Vagina (tissue), 2 donors: ENCODE results near the gene CDH13. TPM values are rescaled to one million over a fixed set of nuclear protein-coding genes. Genes with fewer than 3 reads are reported as not detected.

Experiments
- DNase-seq, 2 donors: peaks; one replicate each; pipeline ENCODE4 v3.0.0-alpha.2; 2017; ENCODE audit errors: extremely low spot score in 2 of 2
- H3K27ac ChIP-seq: fragments of 200-600 bp; sonication (generic); one replicate; pipeline ENCODE4 v1.5.1; 2019
- H3K27me3 ChIP-seq: fragments of 200-600 bp; sonication (generic); one replicate; pipeline ENCODE4 v1.5.1; 2019
- H3K36me3 ChIP-seq, 2 donors: fragments of 200-600 bp; sonication (generic); one replicate each; pipeline ENCODE4 v1.5.1; 2017 to 2019
- H3K4me1 ChIP-seq: fragments of 200-600 bp; sonication (generic); one replicate; pipeline ENCODE4 v1.5.1; 2019
- H3K4me3 ChIP-seq, 2 donors: fragments of 200-600 bp; sonication (generic); 1 replicate in 1 of 2; 2 replicates in 1 of 2; pipeline ENCODE4 v1.5.1; 2016 to 2019
- H3K9me3 ChIP-seq: fragments of 200-600 bp; sonication (generic); one replicate; pipeline ENCODE4 v1.5.1; 2019
- POLR2A ChIP-seq, 2 donors: fragments of 450-650 bp; IDR thresholded peaks; one replicate each; pipeline ENCODE4 v1.6.1; 2017; ENCODE audit warnings: antibody characterized with exemption in 2 of 2, mild to moderate bottlenecking in 2 of 2, moderate library complexity in 2 of 2
- POLR2AphosphoS5 ChIP-seq, 2 donors: sonication (generic); formaldehyde crosslinking; IDR thresholded peaks; one replicate each; pipeline ENCODE4 v1.9.0; 2017; ENCODE audit warnings: antibody characterized with exemption in 2 of 2, mild to moderate bottlenecking in 2 of 2, low read depth in 1 of 2; ENCODE audit not compliant: insufficient read depth in 1 of 2
- intact Hi-C: fragments of 100-400 bp; cut with DNase I; formaldehyde crosslinking; loops from one replicate; pipeline ENCODE4 v1.15.1; 2023
- total RNA-seq: library from RNA; depleted of rRNA; stranded (reverse); fragments of >200 nt; gene quantifications from one replicate; pipeline ENCODE4 v1.2.3, GENCODE V29; 2016
- TF ChIP-seq, protein P1 (sequence below), 3 experiments: fragments of 450-650 bp in 2 of 3; fragments of 200-600 bp in 1 of 3; sonication (generic) in 1 of 3; IDR thresholded peaks; one replicate each; pipeline ENCODE4 v1.5.1; 2017 to 2019; ENCODE audit warnings: antibody characterized with exemption in 3 of 3, mild to moderate bottlenecking in 2 of 3, moderate library complexity in 2 of 3

CDH13 gene
- total RNA-seq, 1 donor from 2014 or later, result 123 TPM

DNA sequence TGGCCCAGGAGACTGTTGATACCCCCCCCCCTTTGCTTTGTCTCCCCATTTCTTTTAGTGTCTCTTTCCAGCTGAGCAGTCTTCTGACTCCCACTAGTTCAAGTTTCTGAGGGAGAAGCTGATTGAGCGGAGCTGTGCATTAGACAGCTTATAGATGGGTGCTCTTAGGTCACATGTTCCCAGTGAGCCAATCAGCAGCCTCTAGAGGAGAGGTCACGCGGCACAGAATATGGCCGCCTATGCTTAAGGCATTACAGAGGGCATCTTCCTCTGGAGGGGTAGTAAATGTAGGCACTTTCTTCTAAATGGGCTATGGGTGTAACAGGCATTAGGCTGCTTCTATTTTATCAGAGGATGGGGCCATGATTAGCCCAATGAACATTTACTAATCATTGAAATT lies 131.6 kb downstream of the CDH13 start:
- H3K4me3 ChIP-seq, result no peak overlapping the region
- TF ChIP-seq, protein P1, sequence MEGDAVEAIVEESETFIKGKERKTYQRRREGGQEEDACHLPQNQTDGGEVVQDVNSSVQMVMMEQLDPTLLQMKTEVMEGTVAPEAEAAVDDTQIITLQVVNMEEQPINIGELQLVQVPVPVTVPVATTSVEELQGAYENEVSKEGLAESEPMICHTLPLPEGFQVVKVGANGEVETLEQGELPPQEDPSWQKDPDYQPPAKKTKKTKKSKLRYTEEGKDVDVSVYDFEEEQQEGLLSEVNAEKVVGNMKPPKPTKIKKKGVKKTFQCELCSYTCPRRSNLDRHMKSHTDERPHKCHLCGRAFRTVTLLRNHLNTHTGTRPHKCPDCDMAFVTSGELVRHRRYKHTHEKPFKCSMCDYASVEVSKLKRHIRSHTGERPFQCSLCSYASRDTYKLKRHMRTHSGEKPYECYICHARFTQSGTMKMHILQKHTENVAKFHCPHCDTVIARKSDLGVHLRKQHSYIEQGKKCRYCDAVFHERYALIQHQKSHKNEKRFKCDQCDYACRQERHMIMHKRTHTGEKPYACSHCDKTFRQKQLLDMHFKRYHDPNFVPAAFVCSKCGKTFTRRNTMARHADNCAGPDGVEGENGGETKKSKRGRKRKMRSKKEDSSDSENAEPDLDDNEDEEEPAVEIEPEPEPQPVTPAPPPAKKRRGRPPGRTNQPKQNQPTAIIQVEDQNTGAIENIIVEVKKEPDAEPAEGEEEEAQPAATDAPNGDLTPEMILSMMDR (IDR thresholded peaks at IDR 0.05), result no peak
- no peak for TF ChIP-seq POLR2A (IDR thresholded peaks at IDR 0.05)
- no peak for TF ChIP-seq POLR2AphosphoS5 (IDR thresholded peaks at IDR 0.05; ENCODE audit: insufficient read depth in 1 of 2, low read depth in 1 of 2)
- no peaks in the 10 kb centered on the region for H3K36me3 ChIP-seq
- H3K27me3 ChIP-seq, result no peaks in the 10 kb centered on the region
- DNase-seq, result no peak
- no peaks in the 10 kb centered on the region for H3K9me3 ChIP-seq
- no peak overlapping the region for H3K27ac ChIP-seq
- peaks cover 25% of the 10 kb centered on the region for H3K4me1 ChIP-seq
- intact Hi-C loops, result no loop called here

DNA sequence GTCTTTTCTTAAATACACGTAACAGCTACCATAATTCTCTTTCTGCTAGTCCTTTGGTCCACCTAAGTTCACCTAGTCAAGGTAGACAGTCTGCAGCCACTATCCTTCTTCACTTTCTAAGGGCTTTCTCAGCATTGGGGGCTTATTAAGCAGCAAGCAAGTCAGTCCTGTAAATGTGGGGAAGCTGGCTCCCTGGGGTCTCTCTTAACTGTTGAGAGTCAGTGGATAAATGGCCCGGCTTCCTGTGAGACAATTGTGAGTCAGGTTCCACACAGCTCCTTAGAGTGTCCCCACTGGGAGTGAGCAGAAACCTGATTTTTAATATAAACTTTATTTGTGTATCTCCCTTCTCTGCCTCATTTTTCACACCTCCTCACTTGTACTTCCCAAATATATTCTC lies 132.1 kb downstream of the CDH13 start:
- DNase-seq, result no peak
- H3K27ac ChIP-seq, result no peak overlapping the region
- intact Hi-C loops, result no loop called here
- H3K9me3 ChIP-seq, result no peaks in the 10 kb centered on the region
- H3K4me1 ChIP-seq, result peaks cover 25% of the 10 kb centered on the region
- H3K27me3 ChIP-seq, result no peaks in the 10 kb centered on the region
- H3K36me3 ChIP-seq, result no peaks in the 10 kb centered on the region
- no peak overlapping the region for H3K4me3 ChIP-seq
- TF ChIP-seq POLR2A (IDR thresholded peaks at IDR 0.05), result no peak
- TF ChIP-seq, protein P1 (IDR thresholded peaks at IDR 0.05), result no peak
- no peak for TF ChIP-seq POLR2AphosphoS5 (IDR thresholded peaks at IDR 0.05; ENCODE audit: insufficient read depth in 1 of 2, low read depth in 1 of 2)

DNA sequence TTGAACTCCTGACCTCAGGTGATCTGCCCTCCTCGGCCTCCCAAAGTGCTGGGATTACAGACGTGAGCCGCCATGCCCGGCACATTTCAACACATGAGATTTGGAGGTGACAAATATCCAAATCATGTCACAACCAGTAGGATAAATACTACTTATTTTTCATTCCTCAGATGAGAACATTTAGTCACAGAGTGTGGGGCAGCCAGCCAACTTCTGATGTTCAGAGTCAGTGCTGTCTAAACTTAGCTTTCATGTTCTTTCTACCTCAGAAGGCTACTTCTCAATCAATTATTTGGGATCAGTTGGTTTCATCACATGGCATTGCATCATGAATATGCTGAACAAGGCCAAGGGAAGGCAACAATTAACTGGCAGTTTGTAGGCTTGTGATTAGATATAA lies 134.5 kb downstream of the CDH13 start:
- intact Hi-C loops, result no loop called here
- DNase-seq, result no peak
- peaks cover 19% of the 10 kb centered on the region for H3K4me1 ChIP-seq
- no peaks in the 10 kb centered on the region for H3K9me3 ChIP-seq
- TF ChIP-seq POLR2AphosphoS5 (IDR thresholded peaks at IDR 0.05; ENCODE audit: insufficient read depth in 1 of 2, low read depth in 1 of 2) (peak in 1 of 2 donors; percentile 21), POLR2A (IDR thresholded peaks at IDR 0.05) (no peak)
- TF ChIP-seq, protein P1 (IDR thresholded peaks at IDR 0.05), result no peak
- no peaks in the 10 kb centered on the region for H3K36me3 ChIP-seq
- H3K27ac ChIP-seq, result peak overlapping the region; percentile 0
- no peak overlapping the region for H3K4me3 ChIP-seq
- H3K27me3 ChIP-seq, result no peaks in the 10 kb centered on the region

DNA sequence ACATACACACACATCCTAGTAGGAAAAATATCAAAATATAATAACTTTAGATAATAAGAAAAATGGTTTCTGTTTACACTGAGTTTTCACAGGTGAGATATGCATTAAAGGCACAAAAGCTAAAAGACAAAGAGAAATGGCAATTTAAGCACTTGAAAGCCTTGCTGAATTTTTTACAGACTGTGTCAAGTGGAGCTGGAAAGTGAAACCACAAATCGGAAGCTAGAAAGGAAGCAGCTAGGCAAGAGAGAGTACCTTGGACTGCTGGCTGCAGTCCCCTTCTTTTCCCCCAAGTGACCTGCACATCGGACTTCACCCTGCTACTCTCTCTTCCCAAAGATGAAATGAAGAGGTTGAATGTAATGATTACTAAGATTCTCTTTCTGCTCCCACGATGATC lies 135.1 kb downstream of the CDH13 start:
- H3K36me3 ChIP-seq, result no peaks in the 10 kb centered on the region
- peaks cover 18% of the 10 kb centered on the region for H3K4me1 ChIP-seq
- H3K9me3 ChIP-seq, result no peaks in the 10 kb centered on the region
- TF ChIP-seq POLR2AphosphoS5 (IDR thresholded peaks at IDR 0.05; ENCODE audit: insufficient read depth in 1 of 2, low read depth in 1 of 2) (no peak), POLR2A (IDR thresholded peaks at IDR 0.05) (no peak)
- TF ChIP-seq, protein P1 (IDR thresholded peaks at IDR 0.05), result no peak
- H3K4me3 ChIP-seq, result peak overlapping the region in 1 of 2 donors; percentile 9
- H3K27me3 ChIP-seq, result no peaks in the 10 kb centered on the region
- peak overlapping the region; percentile 0 for H3K27ac ChIP-seq
- intact Hi-C loops, result no loop called here
- no peak for DNase-seq

DNA sequence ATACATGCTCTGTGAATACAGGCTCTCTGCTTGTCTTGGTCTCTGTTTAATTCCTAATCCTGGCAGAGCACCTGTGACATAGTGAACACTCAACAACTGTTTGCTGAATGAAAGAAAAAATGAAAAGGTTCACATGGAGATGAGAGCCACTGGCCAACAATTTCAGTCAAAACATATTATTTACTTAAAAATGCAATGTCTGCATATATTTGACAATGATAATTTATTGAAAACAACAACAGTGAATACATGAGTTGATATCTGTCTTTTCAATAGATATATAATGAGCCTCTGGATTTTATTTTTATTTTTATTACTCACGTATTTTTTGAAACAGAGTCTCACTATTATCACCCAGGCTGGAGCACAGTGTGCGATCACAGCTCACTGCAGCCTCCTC lies 136.6 kb downstream of the CDH13 start:
- Histone ChIP-seq H3K27ac (no peak overlapping the region), H3K9me3 (no peaks in the 10 kb centered on the region), H3K4me3 (no peak overlapping the region), H3K36me3 (no peaks in the 10 kb centered on the region), H3K4me1 (peaks cover 18% of the 10 kb centered on the region), H3K27me3 (no peaks in the 10 kb centered on the region)
- intact Hi-C loops, result no loop called here
- no peak for DNase-seq
- no peak for TF ChIP-seq POLR2A (IDR thresholded peaks at IDR 0.05)
- TF ChIP-seq, protein P1 (IDR thresholded peaks at IDR 0.05), result no peak
- no peak for TF ChIP-seq POLR2AphosphoS5 (IDR thresholded peaks at IDR 0.05; ENCODE audit: insufficient read depth in 1 of 2, low read depth in 1 of 2)
